ENCODE results near the gene GET4. TPM values are rescaled to one million over a fixed set of nuclear protein-coding genes. Genes with fewer than 3 reads are reported as not detected.

GET4 gene
- total RNA-seq, 1 experiment from 2014 or later: 44.8 TPM

GRCh38 chr7:889025-889390 lies 12.7 kb downstream of the GET4 start:
- ATAC-seq: no peak
- ChIA-PET POLR2A (no interaction called here), RAD21 (ENCODE audit: low non-redundant PET in 1 of 2, low total read pairs in 2 of 2, uncharacterized antibody in 2 of 2, unreplicated experiment in 2 of 2) (no interaction called here), CTCF (no interaction called here)
- Histone ChIP-seq H3K9ac (ENCODE audit: low read length) (no peak overlapping the region), H3K27me3 (ENCODE audit: insufficient read depth, low read length) (no peaks in the 10 kb centered on the region), H2AFZ (ENCODE audit: low read depth, low read length, poor library complexity, severe bottlenecking) (no peak overlapping the region), H4K20me1 (ENCODE audit: insufficient read depth) (no peaks in the 10 kb centered on the region), H3K4me1 (ENCODE audit: control insufficient read depth in 1 of 2, insufficient read depth in 2 of 2, low read length in 2 of 2) (no peaks in the 10 kb centered on the region), H3K4me2 (ENCODE audit: low read length) (no peak overlapping the region), H3K9me2 (ENCODE audit: insufficient read depth) (no peaks in the 10 kb centered on the region), H3K4me3 (replicated peaks in 1 of 2; ENCODE audit: low read depth in 1 of 2, low read length in 2 of 2) (no peak overlapping the region), H3K79me2 (ENCODE audit: insufficient read depth, low read length) (peaks cover 55% of the 10 kb centered on the region), H3K36me3 (ENCODE audit: control insufficient read depth in 1 of 2, insufficient read depth in 2 of 2, low read length in 2 of 2) (peaks cover 4 to 19% of the 10 kb centered on the region in 2 experiments; a peak in 3 of 4 replicates), H3K27ac (ENCODE audit: low read depth, low read length) (no peak overlapping the region), H3K9me3 (ENCODE audit: control insufficient read depth in 1 of 2, insufficient read depth in 1 of 2, low read depth in 1 of 2, low read length in 2 of 2) (no peaks in the 10 kb centered on the region)
- no TSS peak for BruUV-seq (replicated peaks)
- intact Hi-C loops (cut with micrococcal nuclease): no loop called here
- no peak for DNase-seq (ENCODE audit: low read depth, low spot score)
- TF ChIP-seq MAX (IDR thresholded peaks at IDR 0.05): no peak
- TF ChIP-seq, protein P1, sequence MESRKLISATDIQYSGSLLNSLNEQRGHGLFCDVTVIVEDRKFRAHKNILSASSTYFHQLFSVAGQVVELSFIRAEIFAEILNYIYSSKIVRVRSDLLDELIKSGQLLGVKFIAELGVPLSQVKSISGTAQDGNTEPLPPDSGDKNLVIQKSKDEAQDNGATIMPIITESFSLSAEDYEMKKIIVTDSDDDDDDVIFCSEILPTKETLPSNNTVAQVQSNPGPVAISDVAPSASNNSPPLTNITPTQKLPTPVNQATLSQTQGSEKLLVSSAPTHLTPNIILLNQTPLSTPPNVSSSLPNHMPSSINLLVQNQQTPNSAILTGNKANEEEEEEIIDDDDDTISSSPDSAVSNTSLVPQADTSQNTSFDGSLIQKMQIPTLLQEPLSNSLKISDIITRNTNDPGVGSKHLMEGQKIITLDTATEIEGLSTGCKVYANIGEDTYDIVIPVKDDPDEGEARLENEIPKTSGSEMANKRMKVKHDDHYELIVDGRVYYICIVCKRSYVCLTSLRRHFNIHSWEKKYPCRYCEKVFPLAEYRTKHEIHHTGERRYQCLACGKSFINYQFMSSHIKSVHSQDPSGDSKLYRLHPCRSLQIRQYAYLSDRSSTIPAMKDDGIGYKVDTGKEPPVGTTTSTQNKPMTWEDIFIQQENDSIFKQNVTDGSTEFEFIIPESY (IDR thresholded peaks at IDR 0.05; ENCODE audit: extremely low read depth, insufficient replicate concordance, low read length): no peak
- no peak for TF ChIP-seq EGR1 (IDR thresholded peaks at IDR 0.05; ENCODE audit: low read depth)
- TF ChIP-seq YY1 (IDR thresholded peaks at IDR 0.05; ENCODE audit: extremely low read depth, insufficient replicate concordance, low read depth, low read length): no peak
- TF ChIP-seq CBX3 (IDR thresholded peaks at IDR 0.05; ENCODE audit: low read depth): no peak
- no peak for TF ChIP-seq RAD21 (IDR thresholded peaks at IDR 0.05; ENCODE audit: low read depth)
- no peak for TF ChIP-seq ELF1 (IDR thresholded peaks at IDR 0.05; ENCODE audit: borderline replicate concordance, low read depth)
- no peak for TF ChIP-seq JUND (IDR thresholded peaks at IDR 0.05)
- TF ChIP-seq ZFX (IDR thresholded peaks at IDR 0.05): no peak
- TF ChIP-seq CEBPB (IDR thresholded peaks at IDR 0.05; ENCODE audit: low read depth): no peak
- TF ChIP-seq, protein P2, sequence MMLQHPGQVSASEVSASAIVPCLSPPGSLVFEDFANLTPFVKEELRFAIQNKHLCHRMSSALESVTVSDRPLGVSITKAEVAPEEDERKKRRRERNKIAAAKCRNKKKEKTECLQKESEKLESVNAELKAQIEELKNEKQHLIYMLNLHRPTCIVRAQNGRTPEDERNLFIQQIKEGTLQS (IDR thresholded peaks at IDR 0.05): no peak
